H54 (cell line): ENCODE measurements around the gene PRDM16.

Experiments
- DNase-seq: peaks from one replicate; pipeline ENCODE4 v3.0.0; 2011; ENCODE audit warnings: low spot score, mixed read lengths; ENCODE audit not compliant: insufficient read length
- FAIRE-seq: peaks from 3 replicates; lab custom pipeline; 2011; peaks lifted over from hg19 to GRCh38; lab: Jason Lieb, UNC
- POLR2A ChIP-seq: IDR thresholded peaks from 2 replicates; pipeline ENCODE4 v1.6.1; 2011; ENCODE audit warnings: low read depth, mild to moderate bottlenecking, low read length

Gene PRDM16

GRCh38 chr1:3420218-3420951 lies 351.4 kb downstream of the PRDM16 start:
- no peak for TF ChIP-seq POLR2A
- no peak for DNase-seq
- FAIRE-seq, result no peak

GRCh38 chr1:3422638-3423037 lies 353.6 kb downstream of the PRDM16 start:
- no peak for TF ChIP-seq POLR2A
- FAIRE-seq, result no peak
- DNase-seq, result no peak

GRCh38 chr1:3423245-3423829 lies 354.3 kb downstream of the PRDM16 start:
- DNase-seq, result no peak
- TF ChIP-seq POLR2A, result no peak
- FAIRE-seq, result no peak

DNA sequence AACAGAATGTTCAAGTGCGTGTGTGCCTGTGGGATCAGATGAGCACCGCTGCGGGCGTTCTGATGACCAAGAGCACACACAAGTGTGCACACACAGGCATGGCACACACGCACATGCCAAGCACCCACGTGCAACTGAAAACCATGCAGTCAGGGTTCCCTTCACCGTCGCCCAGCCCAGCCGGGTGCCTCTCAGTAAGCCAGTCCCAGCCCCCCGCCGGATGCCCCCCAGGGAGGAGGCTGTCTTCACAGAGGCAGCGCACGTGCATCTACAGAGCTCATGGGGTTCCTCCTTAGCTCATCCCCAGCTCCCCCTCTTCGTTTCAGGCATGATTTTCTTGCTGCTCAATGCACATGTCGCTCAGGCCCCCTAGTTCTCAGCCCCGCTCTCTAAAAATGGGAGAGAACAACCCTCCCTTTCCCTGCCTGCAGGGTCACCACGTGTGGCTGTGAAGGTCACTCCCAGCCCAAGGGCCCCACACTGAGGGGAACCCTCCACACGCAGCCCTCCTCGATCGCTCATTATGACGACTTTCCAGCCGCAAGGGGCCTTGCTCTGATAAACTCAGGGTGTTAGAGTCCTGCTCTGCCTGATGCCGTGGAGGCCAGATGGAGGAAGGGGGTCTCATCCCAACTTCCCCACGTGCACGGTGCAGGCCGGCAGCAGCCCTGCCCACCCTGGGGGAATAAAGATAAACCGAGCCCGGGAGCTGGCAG lies 355.1 kb downstream of the PRDM16 start:
- no peak for FAIRE-seq
- TF ChIP-seq POLR2A, result no peak
- DNase-seq, result no peak

DNA sequence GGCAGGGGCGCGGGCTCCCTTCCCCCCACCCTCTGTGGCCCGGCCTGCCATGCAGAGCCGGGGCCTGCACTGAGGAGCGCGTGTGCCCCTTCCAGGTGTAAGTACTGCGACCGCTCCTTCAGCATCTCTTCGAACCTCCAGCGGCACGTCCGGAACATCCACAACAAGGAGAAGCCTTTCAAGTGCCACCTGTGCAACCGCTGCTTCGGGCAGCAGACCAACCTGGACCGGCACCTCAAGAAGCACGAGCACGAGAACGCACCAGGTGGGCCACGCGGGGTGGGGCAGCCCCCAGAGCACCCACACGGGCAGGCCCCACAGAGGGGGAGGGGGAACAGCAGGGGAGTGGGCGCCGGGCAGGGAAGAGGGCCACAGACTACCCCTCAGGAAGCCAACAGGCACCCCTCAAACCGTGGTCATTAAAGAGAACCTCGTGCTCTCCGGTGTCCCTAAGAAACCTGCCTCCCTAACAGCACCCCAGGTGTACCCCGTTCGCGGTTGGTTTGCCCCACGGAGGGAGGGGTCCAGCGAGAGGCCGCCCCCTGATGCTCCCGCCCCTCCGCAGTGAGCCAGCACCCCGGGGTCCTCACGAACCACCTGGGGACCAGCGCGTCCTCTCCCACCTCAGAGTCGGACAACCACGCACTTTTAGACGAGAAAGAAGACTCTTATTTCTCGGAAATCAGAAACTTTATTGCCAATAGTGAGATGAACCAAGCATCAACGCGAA lies 356.6 kb downstream of the PRDM16 start:
- no peak for FAIRE-seq
- no peak for TF ChIP-seq POLR2A
- DNase-seq, result no peak

DNA sequence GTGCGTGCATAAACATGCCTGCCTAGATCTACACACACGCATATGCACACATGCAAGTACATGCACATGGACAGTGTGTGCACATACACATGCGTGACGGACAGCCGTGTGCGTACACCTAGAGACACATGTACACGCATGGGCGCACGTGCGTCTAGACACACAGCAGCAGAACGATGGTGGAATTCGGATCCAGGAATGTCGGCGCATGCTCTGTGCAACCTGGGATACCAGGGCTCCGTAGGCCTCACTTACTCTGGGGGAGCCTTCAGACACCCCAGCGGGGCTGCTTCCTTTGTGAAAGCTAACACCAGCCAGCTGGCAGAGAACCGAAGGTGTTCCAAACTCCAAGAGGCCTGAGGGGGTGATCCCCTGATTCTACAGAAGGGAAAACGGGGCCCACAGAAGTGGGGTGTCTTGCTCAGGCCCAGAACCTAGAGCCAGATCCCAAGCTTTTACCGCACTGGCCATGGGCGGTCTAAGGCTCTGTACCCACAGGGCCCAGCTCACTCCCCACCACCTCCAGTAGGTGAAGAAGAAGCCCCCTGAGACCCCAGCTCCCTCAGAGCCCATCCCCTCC lies 358.0 kb downstream of the PRDM16 start:
- FAIRE-seq (no peak), DNase-seq (no peak)
- TF ChIP-seq POLR2A, result no peak

DNA sequence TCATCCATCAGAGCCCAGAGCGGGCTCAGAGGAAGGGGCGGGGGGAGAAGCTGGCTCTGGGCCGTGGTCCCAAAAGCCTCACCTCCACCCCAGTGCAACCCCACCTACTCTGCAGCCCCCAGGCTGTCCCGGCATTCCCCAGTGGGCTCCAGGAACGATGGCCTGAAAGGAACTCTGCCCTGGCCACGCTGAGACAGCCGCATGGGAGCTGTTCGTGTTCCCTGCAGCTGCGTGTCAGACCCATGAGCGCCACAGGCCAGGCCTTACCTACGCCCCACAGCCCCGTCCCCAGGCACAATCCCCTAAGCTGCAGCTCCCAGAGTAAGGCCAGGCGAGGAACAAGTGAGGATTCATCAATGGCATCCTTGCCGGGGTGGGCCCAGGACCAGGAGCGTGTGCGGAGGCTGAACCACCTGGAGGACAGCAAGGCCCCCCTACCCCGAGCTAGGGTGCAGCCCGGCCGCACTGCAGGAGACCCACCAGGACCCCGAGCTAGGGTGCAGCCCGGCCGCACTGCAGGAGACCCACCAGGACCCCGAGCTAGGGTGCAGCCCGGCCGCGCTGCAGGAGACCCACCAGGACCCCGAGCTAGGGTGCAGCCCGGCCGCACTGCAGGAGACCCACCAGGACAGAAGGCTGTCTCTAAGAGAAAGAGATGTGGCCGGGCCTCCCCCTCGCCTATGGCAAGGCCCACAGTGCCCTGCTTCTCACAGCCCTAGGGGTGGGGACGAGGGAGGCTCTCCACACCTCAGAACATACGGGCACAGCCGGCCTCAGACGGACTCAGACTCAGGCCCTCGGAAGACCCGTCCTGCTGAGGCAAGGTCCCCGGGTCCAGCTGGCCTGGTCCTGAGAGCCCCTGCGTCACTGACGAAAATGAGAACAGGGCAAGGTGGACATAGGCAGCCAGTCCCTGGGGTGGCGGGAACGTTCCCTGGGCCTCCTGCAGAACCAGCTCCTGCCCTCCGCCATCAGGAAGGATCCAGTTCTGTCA lies 359.0 kb downstream of the PRDM16 start:
- no peak for DNase-seq
- FAIRE-seq, result no peak
- no peak for TF ChIP-seq POLR2A

- TF ChIP-seq POLR2A, result no peak
- no peak for DNase-seq
- no peak for FAIRE-seq
These were observed 359.9 kb downstream of the PRDM16 start for GRCh38 chr1:3428899-3429298.

DNA sequence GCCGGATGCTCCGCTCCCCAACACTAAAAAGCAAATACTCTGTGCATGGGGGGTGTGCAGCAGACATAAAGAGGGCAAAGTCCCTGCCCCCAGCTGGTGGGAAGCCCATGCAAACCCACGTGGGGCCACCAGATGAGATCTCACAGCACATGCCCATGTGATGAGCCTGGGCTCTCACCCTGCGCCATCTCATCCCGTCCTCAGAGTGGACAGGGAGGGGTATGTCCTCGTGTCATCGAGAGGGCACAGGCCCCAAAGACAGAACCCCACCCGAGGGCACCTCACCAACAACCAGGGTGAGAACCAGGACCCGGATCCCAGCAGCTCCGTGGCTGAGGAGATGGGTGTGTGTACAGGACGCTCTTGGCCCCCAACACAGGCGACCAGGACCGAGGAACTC lies 360.3 kb downstream of the PRDM16 start:
- no peak for TF ChIP-seq POLR2A
- FAIRE-seq (no peak), DNase-seq (no peak)

DNA sequence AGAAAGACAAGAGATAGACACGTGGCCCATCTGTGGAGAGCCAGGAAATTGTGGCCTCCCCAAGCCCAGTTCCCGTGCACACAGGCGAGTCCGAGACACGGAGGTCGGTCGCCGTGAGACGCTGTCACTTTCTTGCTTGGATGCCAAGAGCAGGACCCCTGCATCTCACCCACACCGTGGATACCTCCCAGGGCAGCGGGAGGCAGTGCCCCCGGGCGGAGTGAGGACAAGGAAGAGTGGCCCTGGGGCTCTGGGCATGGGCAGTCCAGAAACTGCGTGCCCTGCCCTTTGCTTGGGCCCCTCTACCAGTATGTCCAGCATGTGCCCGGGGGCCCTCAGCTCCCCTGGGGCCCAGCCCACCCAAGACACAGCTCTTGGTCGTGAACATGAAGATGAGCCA lies 360.8 kb downstream of the PRDM16 start:
- no peak for TF ChIP-seq POLR2A
- DNase-seq (no peak), FAIRE-seq (no peak)

DNA sequence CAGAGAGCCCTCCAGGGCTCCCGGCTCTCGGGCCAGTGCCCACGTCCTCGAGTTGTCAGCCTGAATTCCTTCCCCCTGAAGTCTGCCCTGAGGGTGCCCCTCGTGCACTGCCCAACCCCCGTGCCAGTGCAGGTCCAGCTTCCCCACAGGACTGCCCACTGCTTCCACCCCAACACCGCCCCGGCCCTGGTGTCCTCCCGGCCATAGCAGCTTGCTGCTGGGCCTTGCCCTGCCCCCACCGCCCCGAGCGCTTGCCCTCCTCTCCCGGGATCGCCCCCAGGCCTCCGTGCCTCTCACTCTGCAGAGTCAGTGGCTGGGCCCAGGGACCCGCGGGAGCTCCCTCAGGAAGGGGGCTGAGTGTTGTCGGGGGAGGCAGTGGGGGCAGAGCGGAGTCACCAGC lies 361.4 kb downstream of the PRDM16 start:
- FAIRE-seq (no peak), DNase-seq (no peak)

DNA sequence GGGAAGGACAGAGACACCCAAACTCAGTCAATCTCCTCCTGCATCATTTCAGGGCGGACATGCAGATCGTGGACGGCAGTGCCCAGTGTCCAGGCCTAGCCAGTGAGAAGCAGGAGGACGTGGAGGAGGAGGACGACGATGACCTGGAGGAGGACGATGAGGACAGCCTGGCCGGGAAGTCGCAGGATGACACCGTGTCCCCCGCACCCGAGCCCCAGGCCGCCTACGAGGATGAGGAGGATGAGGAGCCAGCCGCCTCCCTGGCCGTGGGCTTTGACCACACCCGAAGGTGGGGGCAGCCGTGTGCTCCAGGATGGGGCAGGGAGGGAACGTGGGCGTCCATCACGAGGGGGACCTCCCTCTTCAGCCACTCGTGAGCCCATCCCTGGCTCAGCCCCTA lies 361.8 kb downstream of the PRDM16 start:
- DNase-seq, result no peak
- FAIRE-seq, result no peak

More for the DNA sequence above, 361.4 kb downstream of the PRDM16 start:
- no peak for TF ChIP-seq POLR2A

More for the DNA sequence above, 361.8 kb downstream of the PRDM16 start:
- TF ChIP-seq POLR2A, result no peak
